HG03060 (cell line): ENCODE results near the gene PTPRM.

ENCODE experiments used
- ATAC-seq: cut with Tn5 transposase; IDR thresholded peaks from one replicate; pipeline ENCODE4 v1.9.1; 2021; ENCODE audit warnings: low read depth, moderate number of reproducible peaks; ENCODE audit not compliant: unreplicated experiment

PTPRM gene

DNA sequence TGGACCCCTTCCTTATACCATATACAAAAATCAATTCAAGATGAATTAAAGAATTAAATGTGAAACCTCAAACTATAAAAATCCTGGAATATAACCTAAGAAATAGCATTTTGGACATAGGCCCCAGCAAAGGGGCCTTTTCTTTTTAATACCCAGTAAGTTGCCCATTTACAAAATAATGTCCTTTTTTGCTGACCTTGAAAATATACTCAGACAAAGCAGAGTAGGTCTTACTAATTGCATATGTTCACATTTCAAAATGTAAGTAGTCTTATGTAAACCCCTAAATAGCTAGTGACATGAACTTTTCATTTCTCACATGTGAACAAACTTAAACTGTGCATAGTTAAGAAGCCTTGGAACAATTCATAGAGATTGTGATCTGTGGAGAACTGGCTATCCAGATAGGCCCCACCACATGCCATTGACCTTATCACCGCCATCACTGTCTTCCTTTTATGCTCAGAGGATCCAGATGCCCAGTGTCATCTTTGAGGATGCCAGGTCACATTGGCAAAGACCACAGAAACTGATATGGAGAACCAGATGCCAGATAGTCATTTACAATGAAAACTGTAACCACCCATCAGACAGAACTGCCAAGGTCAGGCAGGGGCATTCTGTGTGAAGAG lies 759.8 kb downstream of the PTPRM start:
- ATAC-seq, result no peak

DNA sequence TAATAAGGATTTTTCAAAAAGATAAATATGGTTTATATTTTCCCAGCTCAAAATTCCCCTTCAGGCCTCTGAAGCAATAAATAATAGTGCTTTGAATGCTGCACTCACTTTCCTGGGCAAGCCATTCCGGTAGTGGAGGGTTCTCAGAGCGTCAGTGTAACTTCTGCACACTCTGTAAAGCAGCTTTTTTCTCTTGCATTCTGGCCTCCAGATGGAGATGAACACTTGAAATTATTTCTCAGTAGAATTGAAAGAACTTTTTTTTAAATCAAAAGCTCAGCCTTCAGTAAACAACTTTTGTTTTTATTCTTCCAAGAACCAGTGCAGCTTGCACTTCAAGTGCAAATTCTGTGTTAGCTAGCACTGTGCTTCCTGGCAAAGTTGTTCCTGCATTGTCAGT lies 761.0 kb downstream of the PTPRM start:
- no peak for ATAC-seq

DNA sequence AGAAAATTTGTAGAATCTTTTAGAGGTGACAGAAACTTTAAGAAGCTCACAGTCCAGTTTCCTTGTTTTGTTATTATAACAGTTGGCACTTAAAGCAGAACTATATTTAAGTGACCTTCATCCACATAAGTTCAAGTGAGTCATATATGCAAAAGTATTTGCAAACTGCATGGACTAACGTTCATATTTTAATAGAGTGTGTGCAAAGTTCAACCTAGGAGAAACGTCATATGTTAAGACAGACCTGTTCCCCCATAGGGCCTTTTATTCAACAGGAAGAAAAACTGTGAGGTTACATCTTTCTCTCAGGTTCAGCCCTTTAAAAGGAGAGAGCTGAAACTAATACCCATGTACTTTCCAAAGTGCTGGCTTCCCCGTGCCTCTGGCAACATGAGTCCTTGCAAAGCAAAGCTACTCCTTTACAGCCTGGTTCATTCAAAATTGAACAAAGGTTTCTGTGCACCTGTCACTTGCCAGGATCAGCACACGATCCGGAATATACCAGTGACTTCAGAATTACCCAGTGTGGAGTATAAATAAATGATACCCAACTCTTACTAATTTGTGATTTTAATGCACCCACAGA lies 762.2 kb downstream of the PTPRM start:
- ATAC-seq, result no peak

DNA sequence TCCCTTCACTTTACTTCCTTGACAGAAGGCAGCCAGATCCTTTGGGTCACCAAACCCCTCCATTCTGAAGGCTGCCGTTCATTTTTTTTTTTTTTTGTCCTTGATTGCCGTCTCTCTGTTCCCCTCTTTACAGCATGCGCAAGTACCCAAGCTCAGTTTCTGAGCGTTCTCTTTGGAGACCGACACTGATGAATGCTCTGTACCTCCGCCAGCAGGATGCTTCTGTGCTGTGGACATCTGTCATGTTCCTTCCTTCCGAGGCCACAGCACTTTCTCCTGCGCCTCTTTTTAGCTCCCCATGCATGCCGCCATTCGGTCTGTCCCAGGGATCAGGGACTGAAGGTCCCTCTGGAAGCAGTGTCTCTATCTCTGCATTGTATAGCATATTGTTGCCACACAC lies 763.5 kb downstream of the PTPRM start:
- ATAC-seq, result no peak

DNA sequence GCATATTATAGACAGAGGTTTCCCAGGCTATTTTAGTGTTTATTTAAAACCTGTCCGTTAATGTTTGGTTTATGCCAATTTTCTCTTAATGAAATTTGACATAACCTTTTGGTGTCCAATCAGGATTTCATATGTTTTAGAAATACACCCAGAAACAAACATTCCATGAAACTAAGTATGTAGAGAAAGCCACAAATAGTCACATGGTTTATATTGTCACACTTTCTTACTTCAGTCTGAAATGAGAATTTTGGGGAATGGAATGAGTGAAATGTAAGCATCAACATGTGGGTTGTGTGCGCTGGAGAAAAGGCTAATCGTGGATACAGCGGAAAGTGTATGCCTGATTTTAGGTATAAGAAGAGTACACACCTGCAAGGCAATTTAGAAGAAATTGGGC lies 765.2 kb downstream of the PTPRM start:
- no peak for ATAC-seq

DNA sequence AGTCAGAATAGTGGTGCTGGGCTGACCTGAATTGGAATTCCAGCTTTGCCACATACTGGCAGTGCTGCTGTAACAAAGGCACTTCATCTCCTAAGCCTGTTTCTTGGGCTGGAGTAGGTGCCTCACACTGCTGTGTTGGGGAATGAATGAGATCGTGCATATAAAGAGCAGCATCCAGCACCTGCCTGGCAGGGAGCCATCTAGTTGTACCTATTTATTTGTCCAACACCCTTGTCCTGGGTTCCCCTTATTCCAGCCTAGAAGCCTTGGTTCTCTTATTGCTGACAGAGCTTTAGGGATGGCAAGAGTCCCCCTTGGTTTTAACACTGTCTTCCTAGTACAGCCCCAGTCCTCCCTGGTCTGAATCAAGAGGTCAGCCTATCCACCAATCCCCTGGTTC lies 766.8 kb downstream of the PTPRM start:
- no peak for ATAC-seq

DNA sequence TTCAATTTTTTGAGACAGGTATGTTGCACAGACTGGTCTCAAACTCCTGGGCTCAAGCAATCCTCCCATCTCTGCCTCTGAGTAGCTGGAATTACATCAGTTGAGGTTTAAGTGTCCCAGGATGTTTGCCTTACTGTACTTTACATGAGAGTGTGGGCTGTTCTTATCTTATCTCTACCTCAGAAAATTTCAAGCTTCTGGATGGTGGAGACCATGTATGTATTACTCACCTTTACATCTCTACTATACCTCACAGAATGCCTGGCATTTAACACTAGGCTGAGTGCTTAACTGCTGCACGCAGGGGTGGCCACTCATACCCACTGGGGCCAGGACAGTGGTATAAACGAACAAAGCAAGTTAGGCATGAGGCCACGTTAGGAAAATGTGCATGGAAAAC lies 770.1 kb downstream of the PTPRM start:
- no peak for ATAC-seq

DNA sequence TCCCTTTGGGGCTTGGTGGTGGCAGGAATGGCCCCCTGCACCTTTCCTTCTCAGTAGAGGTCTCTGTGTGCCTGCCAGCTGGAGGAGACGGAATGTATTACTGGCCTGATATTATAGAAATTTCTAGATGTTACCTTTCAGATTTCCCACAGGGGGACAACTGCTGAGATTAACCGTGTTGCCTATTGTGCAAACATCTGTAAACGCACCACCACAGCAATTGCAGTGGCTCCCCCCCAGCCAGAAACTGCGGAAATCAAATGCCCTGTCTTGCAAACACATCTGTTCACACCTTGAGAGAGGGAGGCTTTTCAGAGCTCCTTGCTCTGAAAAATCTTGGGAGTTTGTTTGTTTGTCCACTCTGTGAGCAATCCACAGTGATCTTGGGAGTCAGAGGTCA lies 772.1 kb downstream of the PTPRM start:
- no peak for ATAC-seq

DNA sequence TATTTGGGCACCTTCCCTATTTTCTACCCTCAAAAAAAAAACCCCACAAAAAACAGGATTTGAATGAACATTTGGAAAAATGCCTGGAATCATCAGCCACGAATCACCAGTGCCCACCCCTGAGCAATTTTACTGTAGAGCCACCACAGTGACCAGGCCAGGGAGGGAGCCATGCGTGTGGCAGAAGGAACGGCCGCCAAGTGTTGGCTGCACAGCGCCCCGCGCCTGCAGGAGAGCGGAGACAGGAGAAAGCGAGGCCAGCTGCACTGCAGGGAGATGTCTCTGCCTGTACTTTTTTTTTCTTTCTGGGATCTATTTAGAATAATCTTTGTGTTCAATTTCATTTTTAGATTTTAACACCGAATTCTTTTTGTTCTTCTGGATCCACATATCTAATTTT lies 772.8 kb downstream of the PTPRM start:
- no peak for ATAC-seq

DNA sequence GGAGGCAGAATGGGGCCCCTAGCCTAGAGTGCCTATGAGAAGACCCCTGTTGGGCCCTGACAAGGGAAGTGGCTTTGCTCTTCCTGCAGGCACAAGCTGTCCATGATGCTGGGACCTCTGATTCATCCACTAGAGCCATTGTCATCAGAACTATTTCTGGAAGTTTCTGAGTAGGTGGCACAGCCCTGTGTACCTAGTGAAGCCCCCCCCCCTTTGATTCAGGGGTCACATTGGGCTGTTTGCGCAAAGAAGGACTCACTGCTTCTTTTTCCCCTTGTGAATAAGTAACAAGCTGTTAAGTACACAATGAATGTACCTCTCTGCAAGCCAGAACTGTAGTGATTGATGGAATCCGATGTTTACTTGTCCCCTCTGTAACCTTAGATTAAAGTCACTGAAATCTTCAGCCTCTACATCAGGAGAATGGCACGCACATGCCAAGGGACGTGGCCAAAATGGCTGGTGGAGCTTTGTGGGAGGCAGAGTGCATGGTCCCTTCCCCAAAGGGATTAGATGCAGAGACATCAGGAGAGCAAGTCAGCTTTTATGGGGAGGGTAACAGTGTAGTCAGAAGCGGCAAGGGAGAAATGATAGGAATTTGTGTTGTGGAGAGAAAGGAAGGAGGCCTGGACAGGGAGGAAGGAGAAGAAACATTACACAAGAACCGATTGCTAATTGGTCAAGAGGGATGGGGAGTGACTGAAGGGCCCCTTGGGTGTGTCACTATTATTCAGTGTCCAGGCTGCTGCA lies 774.5 kb downstream of the PTPRM start:
- ATAC-seq, result no peak

DNA sequence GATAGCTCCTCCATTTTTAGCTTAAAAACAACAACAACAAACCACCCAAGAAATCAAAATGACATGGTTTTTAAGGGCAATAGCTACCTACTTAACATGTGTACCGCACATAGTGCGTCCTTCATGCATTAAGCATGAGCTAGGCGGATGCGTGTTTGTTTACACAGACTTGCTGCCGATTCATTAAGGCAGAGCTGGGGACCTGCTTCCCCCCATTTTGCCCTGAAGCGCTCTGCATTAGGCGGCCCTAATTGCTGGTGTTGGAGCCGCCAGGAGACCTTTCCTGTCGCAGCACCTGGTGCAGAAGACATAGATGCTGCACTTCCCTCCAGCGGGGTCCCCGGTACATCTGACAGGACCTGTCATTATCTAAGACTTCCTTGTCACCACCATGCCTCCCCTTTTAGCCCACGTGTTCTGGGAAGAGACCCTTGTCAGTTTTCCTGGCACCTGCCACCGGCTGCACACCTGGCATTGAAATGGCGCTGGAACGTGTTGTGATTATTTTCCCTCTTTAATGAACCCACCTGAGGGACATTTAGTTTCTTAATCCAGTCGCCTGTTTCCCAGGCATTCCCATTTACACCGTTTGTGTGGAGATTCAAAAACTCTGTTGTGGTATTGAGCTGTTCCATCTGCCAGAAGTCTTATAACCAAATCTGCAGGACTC lies 781.1 kb downstream of the PTPRM start:
- no peak for ATAC-seq

DNA sequence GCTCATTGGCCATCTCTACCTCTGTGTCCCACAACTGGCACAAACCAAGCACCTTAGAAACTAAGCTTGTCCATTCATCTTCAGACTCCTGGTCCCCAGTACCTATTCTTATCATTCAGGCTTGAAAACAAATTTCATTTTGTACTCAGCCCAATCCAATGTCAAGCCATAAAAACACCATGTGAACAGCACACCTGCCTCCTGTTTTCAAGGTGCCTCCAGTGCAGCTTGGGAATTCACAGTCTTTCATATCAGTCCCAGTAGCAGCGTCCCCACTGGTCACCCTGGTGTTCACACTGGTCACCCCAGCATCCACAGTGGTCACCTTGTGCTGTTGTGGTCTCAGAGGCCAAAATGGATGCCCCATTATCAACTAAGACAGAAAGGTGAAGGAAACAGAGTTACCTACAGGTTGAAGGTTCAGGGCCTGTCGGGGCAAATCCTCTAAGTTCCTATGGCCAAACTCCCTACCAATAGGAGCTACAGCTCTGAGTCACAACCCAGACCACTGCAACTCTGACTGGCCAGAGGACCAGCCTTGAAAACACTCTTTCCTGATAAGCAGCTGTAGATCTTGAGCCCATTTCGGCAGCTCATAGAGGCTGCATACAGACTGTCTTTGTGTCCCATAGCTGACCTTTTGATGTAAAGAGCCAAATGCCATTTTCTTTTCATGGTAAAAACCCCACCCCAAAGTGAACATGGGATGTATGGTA lies 782.6 kb downstream of the PTPRM start:
- no peak for ATAC-seq

DNA sequence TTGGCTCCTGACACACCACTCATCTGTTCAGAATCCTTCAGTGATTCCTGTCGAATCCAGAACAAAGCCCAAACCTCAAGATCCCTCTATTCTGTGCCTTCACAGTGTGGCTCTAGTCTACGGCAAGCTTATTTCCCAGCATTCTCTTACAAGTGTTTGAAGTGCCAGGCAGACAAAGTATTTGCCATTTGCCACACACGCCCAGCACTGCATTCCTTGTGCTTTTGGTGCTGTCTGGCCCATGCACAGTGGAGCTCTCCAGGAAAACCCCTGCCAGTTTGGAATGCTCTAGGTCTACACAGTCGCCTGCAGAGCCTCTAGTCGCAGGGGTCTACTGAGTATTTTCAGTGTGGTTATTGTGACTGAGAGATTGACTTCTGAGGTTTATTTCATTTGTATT lies 783.5 kb downstream of the PTPRM start:
- no peak for ATAC-seq

DNA sequence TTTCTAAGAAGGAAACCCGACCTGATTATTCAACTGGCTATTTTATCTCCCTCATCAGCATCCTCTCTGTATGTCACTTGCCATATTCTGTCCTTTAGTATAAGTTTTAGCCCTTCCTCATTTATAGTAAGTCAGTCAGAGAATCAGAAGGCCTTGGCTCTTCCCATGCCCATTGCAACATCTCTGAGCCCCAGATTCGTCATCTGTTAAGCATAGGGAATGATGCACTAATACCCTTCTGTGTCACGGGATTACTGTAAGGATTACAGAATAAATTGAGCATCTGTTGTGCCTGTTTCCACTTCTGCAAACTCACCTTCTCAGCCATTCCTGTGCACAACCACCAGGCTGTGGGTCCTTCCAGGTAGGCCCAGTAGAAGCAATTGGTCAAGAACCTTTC lies 784.0 kb downstream of the PTPRM start:
- ATAC-seq, result no peak

DNA sequence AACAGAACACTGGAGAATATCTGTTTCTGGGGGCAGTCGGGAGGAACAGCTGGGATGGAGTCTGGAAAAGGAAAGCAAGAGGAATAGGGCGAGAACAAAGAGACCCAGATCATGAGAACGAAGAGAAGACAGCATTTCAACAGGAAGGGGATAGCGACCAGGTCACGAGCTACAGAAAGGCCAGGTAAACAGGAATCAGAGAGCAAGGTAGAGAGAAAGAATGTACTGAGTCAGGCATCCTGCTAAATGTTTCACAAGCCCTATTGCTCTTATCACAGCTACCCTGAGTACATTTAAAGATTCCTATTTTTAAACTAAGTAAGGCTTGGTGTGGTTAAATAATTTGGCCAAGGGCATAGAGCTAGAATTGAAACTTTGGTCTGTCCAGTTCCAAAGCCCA lies 787.2 kb downstream of the PTPRM start:
- ATAC-seq, result no peak

DNA sequence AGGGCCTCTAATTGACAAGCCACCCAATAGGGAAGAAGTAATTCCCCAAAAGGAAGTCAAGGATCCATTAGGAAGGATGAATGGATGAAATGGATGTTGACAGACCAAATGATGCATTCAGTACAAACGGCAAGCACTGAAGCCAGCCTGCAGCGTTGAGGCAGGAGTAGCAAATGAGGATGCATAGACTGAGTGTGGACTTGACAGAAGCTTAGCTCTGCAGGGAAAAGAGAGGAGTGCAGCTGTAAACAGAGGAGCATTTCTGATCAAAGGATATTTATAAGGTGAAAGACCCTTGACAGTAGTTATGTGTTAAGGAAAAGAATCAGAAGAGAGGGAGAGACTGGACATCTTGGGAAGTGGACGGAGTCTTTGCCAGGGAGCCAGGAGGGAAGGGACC lies 788.9 kb downstream of the PTPRM start:
- no peak for ATAC-seq

DNA sequence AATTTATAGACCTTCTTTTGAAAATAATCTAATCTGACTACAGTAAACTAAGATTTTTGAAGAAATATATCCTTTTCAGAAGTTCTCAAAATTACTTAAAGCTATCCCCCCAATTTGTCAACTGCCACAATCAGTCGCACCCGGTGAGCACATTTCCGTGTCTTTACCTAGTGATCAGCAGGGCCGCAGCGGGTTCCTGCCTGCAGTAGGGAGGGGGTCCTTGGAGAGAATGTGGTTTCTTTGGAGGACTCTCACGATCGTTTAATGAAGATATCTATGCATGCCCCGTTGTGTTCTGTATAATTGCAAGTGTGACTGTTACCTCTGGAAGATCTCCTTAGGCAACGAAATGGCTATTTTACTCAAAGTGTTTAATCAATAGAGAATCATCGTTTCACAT lies 790.2 kb downstream of the PTPRM start:
- no peak for ATAC-seq

DNA sequence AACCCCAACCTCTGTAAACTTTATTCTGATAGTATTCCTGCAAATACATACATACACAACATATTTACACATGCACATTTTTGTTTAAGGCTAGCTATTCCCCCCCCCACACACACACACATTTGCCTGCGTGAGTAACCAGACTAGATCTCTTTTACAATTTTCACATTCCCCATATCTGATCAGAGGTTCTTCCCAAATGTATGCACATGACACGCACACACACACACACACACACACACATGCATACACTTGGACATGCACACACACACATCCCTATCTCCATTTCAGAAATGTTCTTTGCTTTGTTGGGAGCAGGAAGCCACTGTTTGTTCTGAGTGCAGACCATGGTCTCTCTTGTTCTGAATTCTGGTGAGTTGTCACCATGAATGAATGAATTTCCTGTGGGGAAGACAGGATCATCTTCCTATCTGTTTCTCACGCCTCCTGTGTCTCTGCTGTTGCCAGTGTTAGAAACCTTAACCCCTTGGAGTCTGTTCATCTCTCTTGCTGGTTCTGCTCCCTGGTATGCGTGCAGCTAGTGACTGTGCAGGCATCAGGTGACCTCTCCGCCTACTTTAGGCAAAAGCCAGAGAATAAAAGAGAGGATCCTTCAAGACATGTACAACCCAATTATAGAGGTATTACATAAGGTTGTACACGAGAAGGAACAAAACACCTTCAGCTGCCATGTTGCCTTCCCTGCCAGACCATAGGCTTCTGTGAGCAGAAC lies 791.1 kb downstream of the PTPRM start:
- ATAC-seq, result no peak

DNA sequence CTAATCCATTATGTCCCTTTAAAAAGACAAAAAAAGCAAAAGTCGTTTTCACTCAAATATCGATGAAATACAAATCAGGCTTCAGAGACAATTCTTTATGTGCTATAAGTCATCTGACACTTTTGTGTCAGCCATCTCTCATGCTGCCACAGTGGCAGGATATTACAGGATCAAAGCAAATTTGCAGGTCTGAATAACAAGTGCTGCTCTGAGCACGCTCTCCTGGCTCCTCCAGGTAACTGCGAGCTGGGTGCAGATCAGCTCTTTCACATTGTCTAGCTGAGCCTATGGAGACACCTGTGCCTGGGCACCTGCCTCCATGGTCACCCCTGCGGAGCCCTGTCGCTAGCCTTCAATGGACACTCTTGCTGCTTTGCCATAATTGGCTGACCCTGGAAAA lies 792.0 kb downstream of the PTPRM start:
- ATAC-seq, result no peak

DNA sequence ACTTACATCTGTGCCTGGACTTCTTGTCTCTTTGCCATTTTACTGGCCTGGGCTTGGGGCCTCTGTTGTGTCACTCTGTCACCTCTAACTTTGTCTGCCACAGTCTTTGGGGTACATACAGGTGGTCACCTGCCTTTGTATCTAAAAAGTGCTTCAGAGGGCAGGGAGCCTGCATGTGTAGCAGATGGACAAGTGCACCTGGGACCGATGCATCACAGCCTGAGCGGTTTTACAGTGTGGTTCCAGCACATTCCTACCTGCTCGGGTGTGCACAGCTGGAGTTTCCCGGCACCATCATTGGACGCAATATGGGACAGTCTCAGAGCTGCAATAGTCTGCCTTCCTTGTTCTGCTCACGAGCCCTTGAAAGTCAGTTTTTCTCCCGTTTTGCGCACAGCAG lies 792.4 kb downstream of the PTPRM start:
- no peak for ATAC-seq
